Measurements from ENCODE around the gene PLD5.

DNA sequence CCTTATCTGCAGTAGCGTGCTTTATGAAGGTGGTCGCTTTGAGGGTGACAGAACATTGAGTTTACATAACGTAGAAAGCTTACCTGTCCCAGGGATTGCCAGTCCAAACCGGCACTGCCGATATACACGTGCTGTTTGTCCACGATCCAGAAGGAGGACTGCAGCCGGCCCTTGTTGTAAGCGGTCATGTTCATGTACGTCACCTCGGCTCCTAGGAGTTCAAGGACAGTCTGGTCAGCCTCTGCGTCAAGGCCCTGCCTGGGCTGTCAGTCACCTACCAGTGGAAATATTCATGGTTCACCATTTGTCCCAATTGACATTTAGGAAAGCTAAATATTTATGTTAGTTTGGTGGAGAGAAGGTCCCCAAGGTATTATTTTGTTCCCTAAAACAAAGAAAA lies 304.6 kb downstream of the PLD5 start:
- no peak for TF ChIP-seq EZH2 (IDR thresholded peaks at IDR 0.05; ENCODE audit: borderline replicate concordance, low read length)
- TF ChIP-seq, protein P1, sequence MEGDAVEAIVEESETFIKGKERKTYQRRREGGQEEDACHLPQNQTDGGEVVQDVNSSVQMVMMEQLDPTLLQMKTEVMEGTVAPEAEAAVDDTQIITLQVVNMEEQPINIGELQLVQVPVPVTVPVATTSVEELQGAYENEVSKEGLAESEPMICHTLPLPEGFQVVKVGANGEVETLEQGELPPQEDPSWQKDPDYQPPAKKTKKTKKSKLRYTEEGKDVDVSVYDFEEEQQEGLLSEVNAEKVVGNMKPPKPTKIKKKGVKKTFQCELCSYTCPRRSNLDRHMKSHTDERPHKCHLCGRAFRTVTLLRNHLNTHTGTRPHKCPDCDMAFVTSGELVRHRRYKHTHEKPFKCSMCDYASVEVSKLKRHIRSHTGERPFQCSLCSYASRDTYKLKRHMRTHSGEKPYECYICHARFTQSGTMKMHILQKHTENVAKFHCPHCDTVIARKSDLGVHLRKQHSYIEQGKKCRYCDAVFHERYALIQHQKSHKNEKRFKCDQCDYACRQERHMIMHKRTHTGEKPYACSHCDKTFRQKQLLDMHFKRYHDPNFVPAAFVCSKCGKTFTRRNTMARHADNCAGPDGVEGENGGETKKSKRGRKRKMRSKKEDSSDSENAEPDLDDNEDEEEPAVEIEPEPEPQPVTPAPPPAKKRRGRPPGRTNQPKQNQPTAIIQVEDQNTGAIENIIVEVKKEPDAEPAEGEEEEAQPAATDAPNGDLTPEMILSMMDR (IDR thresholded peaks at IDR 0.05; ENCODE audit: low read length) = no peak

Data from OCI-LY1 (cell line).